ENCODE results near the gene CD4. TPM values are rescaled to one million over a fixed set of nuclear protein-coding genes. Genes with fewer than 3 reads are reported as not detected.

The CD4 gene
- total RNA-seq, 2 experiments from 2014 or later = not detected

- peak overlapping the region; percentile 79 for H3K4me2 ChIP-seq (ENCODE audit: low read length)
- H3K9me3 ChIP-seq (ENCODE audit: low read length) = no peaks in the 10 kb centered on the region
- H4K20me1 ChIP-seq (ENCODE audit: insufficient read depth, low read length) = no peaks in the 10 kb centered on the region
- no peaks in the 10 kb centered on the region for H3K36me3 ChIP-seq (ENCODE audit: insufficient read depth, low read length)
- peak overlapping the region; percentile 78; the same call in 1 of the 2 replicates for H2AFZ ChIP-seq (ENCODE audit: low read length)
- H3K4me3 ChIP-seq (ENCODE audit: low read depth, low read length, poor library complexity, severe bottlenecking) = peak overlapping the region; percentile 69
- intact Hi-C loops (cut with micrococcal nuclease; ENCODE audit: unreplicated experiment) = loop anchor here (5.0 kb wide), 2 partner anchors 47 to 272 kb away; partner anchors contain the start of gene IFFO1
- TF ChIP-seq EZH2phosphoT487 (IDR thresholded peaks at IDR 0.05; ENCODE audit: borderline replicate concordance, low read depth, low read length) (peak; percentile 76; the same call in 1 of the 2 replicates), CTCF (conservative IDR thresholded peaks at IDR 0.05; ENCODE audit: low read length) (no peak)
- H3K79me2 ChIP-seq (ENCODE audit: insufficient read depth, low read depth, low read length) = no peaks in the 10 kb centered on the region
- H3K4me1 ChIP-seq (ENCODE audit: insufficient read depth, low read length, poor library complexity, severe bottlenecking) = peaks cover 26% of the 10 kb centered on the region
- H3K27ac ChIP-seq (ENCODE audit: low read depth, low read length, poor library complexity, severe bottlenecking) = no peak overlapping the region
- DNase-seq (ENCODE audit: low spot score) = peak; percentile 57
- CTCF ChIA-PET (ENCODE audit: unreplicated experiment) = interaction anchor here (0.5 to 0.8 kb wide), 3 partner anchors 10 to 185 kb away, joined by 3 to 8 read pairs (median 3); no protein-coding TSS in a partner anchor
- no peaks in the 10 kb centered on the region for H3K9me2 ChIP-seq (ENCODE audit: insufficient read depth, low read length)
- no TSS peak for BruUV-seq (replicated peaks)
- POLR2A ChIA-PET = interaction anchor here (0.6 to 1.2 kb wide), 4 partner anchors 10 to 133 kb away, joined by 3 to 5 read pairs (median 4); partner anchors contain the start of genes CDCA3 and MLF2
Measured at GRCh38 chr12:6828781-6829535, 39.6 kb downstream of the CD4 start.

- POLR2A ChIA-PET = interaction anchor here (0.6 to 1.2 kb wide), 4 partner anchors 10 to 133 kb away, joined by 3 to 5 read pairs (median 4); partner anchors contain the start of genes CDCA3 and MLF2
- peak; percentile 48 for DNase-seq (ENCODE audit: low spot score)
- peak; percentile 36; the same call in 1 of the 2 replicates for TF ChIP-seq CTCF (conservative IDR thresholded peaks at IDR 0.05; ENCODE audit: low read length)
- TF ChIP-seq EZH2phosphoT487 (IDR thresholded peaks at IDR 0.05; ENCODE audit: borderline replicate concordance, low read depth, low read length) = no peak
- CTCF ChIA-PET (ENCODE audit: unreplicated experiment) = interaction anchor here (0.5 to 1.3 kb wide), 5 partner anchors 9 to 185 kb away, joined by 3 to 8 read pairs (median 4); no protein-coding TSS in a partner anchor
- Histone ChIP-seq H3K9me3 (ENCODE audit: low read length) (no peaks in the 10 kb centered on the region), H3K4me1 (ENCODE audit: insufficient read depth, low read length, poor library complexity, severe bottlenecking) (peaks cover 26% of the 10 kb centered on the region), H3K79me2 (ENCODE audit: insufficient read depth, low read depth, low read length) (no peaks in the 10 kb centered on the region), H3K4me2 (ENCODE audit: low read length) (peak overlapping the region; percentile 79), H3K27ac (ENCODE audit: low read depth, low read length, poor library complexity, severe bottlenecking) (no peak overlapping the region), H3K4me3 (ENCODE audit: low read depth, low read length, poor library complexity, severe bottlenecking) (peak overlapping the region; percentile 69), H3K36me3 (ENCODE audit: insufficient read depth, low read length) (no peaks in the 10 kb centered on the region), H4K20me1 (ENCODE audit: insufficient read depth, low read length) (no peaks in the 10 kb centered on the region), H3K9me2 (ENCODE audit: insufficient read depth, low read length) (no peaks in the 10 kb centered on the region), H2AFZ (ENCODE audit: low read length) (peak overlapping the region; percentile 78; the same call in 1 of the 2 replicates)
- BruUV-seq (replicated peaks) = no TSS peak
- intact Hi-C loops (cut with micrococcal nuclease; ENCODE audit: unreplicated experiment) = loop anchor here (5.0 kb wide), 2 partner anchors 47 to 272 kb away; partner anchors contain the start of gene IFFO1
Measured at GRCh38 chr12:6829536-6830220, 40.4 kb downstream of the CD4 start.

All from OCI-LY7 (cell line).